Activated T-cell treated with anti-CD3 and anti-CD28 coated beads, Interleukin-2, amount 50 U/mL, for 48 hours (primary cell): ENCODE measurements around the gene RAB40B.
A peak's percentile ranks its signal among the peaks of the same experiment; 100 is the strongest.
"Not testable (repeated sequence)": the region's sequence is repeated elsewhere in the genome, so short reads cannot be mapped to it uniquely, and the experiment has no call there.

ENCODE experiments used
- DNase-seq, 2 experiments: peaks; one replicate each; pipeline ENCODE4 v3.0.0-alpha.2; 2020

Gene RAB40B, protein sequence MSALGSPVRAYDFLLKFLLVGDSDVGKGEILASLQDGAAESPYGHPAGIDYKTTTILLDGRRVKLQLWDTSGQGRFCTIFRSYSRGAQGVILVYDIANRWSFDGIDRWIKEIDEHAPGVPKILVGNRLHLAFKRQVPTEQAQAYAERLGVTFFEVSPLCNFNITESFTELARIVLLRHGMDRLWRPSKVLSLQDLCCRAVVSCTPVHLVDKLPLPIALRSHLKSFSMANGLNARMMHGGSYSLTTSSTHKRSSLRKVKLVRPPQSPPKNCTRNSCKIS

GRCh38 chr17:82698065-82698973, at the start of gene RAB40B:
TSS of gene RAB40B (minus strand) at chr17:82698698. CDS start at chr17:82698596, 102 bp downstream.
- peak; percentile 98 to 99 for DNase-seq

- DNase-seq = no peak
Observed at GRCh38 chr17:82745524-82745923, 47.0 kb upstream of the RAB40B start.

- DNase-seq = not testable (repeated sequence)
Observed at GRCh38 chr17:82744736-82745135, 46.2 kb upstream of the RAB40B start.

- DNase-seq = no peak
Observed at GRCh38 chr17:82743344-82744219, 45.1 kb upstream of the RAB40B start.

DNA sequence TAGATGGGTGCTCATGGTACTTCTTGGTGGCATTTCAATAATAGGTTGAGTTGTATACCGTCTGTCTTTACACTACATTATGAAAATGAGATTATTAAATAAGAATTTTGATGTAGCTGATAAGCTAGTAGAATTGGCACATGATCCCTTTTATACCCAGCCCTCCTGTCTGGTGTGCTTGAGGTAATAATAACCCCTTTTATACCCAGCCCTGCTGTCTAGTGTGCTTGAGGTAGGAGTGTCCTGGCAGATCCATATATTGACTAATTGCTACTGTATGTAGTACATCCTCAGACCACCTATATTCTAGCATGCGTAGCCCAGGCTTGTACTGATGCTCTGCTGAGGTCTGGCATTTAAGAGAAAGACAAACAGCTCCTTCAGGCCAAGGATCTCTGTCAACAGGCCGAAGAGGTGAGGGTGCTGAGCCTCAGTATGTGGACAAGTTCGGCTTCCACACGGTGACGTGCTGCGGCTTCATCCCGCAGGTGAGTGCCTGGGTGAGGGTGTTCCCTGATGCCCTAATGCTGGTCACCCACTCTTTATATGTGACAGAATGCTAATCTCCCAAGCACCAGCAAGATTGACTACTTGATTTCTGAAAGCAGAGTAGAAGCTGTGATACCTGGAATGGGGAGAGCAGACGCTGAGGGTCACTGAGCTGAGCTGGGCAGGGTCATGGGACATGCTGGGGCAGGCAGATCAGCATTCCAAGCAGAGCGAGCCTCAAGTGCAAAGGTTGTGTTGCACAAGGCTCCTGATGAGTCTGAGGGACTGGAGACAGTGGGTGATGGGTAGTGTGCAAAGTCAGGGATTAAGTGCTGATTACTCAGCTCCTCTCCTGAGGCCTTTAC, 42.6 kb upstream of the RAB40B start:
- no peak for DNase-seq

- no peak for DNase-seq
Observed at GRCh38 chr17:82737967-82738877, 39.7 kb upstream of the RAB40B start.

- DNase-seq = no peak
Observed at GRCh38 chr17:82736511-82737185, 38.1 kb upstream of the RAB40B start.

GRCh38 chr17:82734987-82735866, 36.7 kb upstream of the RAB40B start, which contains the start of gene FN3K:
TSS of gene FN3K (plus strand) at chr17:82735615. CDS start at chr17:82735637, 22 bp downstream.
- DNase-seq = peak; percentile 33 to 54

DNA sequence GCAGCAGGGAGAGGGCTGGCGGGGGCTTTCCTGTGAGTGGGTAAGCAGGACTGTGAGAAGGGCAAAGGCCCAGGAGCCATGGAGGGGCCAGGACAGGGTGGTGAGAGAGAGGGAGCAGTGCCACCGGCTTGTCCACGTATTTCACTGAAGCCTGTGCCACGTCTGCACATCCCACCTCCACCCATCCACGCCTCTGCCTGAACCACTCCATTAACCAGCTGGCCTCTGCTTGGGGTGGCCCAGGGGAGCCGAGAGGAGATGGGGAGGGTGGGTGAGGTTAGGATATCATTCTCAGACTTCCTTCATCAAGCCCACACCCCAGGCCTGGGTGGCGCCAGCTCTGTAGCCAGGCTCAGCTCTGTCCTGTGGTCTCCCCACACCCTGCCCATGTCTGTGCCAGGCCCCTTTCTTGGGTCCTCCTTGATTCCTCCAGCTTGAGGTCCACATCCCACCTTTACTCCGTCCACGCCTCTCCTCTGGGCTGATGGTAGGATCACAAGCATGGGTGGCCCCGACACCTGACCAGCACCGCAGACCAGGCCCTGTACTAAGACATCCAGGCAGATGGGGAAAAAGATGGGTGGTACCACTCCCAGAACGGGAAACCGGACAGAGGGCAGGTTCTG, 33.7 kb upstream of the RAB40B start:
- no peak for DNase-seq

GRCh38 chr17:82729479-82730260, 31.2 kb upstream of the RAB40B start:
- DNase-seq = no peak

DNA sequence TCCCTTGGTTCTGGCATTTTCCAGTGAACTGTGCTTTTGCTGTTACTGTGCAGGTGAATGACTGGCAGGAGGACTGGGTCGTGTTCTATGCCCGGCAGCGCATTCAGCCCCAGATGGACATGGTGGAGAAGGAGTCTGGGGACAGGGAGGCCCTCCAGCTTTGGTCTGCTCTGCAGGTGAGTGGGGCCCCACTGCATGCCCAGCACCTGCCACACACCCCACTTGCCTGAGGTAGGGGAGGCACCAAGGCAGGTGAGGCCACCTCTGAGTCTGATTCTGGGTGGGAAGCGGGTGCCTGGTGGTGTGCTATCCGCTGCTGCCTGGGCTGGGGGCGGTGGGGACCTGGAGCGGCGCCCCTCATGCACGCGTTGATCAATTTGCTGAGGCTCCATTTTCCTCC, 27.9 kb upstream of the RAB40B start:
- DNase-seq = no peak

DNA sequence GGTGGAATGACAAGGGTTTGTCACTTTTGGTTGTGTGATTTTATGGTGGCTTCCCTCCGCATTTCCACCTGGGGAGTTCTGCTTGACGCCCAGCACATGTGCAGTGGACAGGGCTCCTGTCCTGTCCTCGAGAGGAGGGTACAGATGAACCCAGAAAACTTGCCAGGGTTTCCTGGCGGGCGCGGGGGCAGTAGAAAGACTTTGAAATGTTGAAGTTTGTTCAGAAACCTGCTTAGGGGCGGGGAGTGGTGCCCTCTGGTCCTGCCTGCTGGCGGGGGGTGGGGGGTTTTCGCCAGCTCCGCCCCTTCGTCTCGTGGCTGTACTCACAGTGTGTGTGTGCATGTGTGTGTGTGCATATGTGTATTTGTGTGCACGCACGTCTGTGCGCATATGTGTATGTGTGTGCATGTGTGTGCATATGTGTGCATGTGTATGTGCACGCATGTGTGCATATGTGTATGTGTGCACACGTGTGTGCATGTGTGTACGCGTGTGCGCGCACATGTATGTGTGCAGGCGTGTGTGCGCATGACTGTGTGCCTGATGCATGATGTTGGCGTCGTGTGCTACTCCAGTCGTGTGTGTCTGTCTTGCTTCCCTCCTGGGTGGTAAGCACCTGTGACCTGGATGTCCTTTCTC, 24.8 kb upstream of the RAB40B start:
- no peak for DNase-seq

DNA sequence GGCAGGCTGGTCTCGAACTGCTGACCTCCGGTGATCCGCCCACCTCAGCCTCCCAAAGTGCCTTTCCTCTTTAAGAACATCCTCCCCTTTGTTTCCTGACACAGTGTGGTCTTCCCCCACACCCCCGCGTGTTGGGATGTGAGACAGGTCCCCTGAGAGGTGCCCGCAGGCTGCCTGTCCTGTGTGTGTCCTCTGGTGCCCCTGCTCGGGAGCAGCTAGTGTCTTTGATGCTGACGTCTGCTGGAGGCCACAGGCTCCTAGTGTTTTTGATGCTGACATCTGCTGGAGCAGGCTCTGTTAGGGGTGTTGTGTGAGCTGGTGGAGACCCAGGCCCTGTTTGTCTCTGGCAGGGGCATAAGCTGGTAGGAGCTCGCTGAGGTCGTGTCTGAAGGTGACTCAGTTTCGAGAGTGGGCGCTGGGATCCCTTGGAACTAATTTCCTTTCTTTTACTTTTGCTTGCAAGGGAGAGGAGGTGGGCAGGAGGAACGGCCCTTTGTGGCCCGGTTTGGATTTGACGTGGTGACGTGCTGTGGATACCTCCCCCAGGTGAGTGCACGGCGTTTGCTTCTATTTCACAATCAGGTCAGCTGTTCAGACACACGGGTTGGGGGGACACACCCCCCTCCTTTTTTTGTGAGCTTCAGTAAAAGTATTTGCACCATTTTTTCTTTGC, 24.0 kb upstream of the RAB40B start:
- DNase-seq = no peak

DNA sequence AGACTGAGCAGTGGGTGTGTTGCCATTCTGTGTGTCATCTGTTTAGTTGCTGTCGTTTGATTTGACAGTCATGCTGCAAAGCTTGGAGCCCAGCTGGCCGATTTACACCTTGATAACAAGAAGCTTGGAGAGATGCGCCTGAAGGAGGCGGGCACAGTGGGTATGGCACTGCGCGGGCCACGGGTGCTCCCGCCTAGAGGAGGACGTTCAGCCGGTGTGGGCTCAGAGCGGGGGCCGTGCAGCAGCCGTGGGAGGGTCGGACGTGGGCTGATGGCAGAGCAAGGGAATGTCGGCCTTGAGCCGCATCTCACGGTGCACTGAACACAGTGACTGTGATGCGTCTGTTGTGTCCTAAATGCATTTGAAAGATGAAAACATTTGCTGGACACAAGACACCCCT, 21.7 kb upstream of the RAB40B start:
- no peak for DNase-seq

GRCh38 chr17:82718986-82719685, 20.6 kb upstream of the RAB40B start:
- no peak for DNase-seq
